Gastroesophageal sphincter (tissue), 4 donors: ENCODE results near the gene CREM. TPM values are rescaled to one million over a fixed set of nuclear protein-coding genes. Genes with fewer than 3 reads are reported as not detected.

Source experiments
- ATAC-seq: fragments of 150-250 bp; one replicate; pipeline ENCODE4 v1.9.1; 2016; ENCODE audit warnings: mild to moderate bottlenecking, moderate library complexity
- H3K27ac ChIP-seq, 4 donors: fragments of 200-600 bp; sonication (generic) in 3 of 4; 1 replicate in 3 of 4; 2 replicates in 1 of 4; pipeline ENCODE4 v1.5.1; 2016 to 2019
- H3K27me3 ChIP-seq: fragments of 200-600 bp; sonication (generic); one replicate; pipeline ENCODE4 v1.5.1; 2019
- H3K36me3 ChIP-seq, 2 donors: fragments of 200-600 bp; sonication (generic); one replicate each; pipeline ENCODE4 v1.5.1; 2019; ENCODE audit warnings: control low read depth in 1 of 2
- H3K4me1 ChIP-seq, 3 donors: fragments of 200-600 bp; sonication (generic); 1 replicate in 2 of 3; 2 replicates in 1 of 3; pipeline ENCODE4 v1.5.1; 2016 to 2019; ENCODE audit warnings: control low read depth in 2 of 3
- H3K4me3 ChIP-seq, 2 donors: fragments of 200-600 bp; sonication (generic); one replicate each; pipeline ENCODE4 v1.5.1; 2019; ENCODE audit warnings: mild to moderate bottlenecking in 1 of 2, moderate library complexity in 1 of 2
- H3K9me3 ChIP-seq, 3 donors: fragments of 200-600 bp; sonication (generic); one replicate each; pipeline ENCODE4 v1.5.1; 2017 to 2019; ENCODE audit warnings: control low read depth in 2 of 3
- EP300 ChIP-seq: sonication (generic); formaldehyde crosslinking; IDR thresholded peaks from one replicate; pipeline ENCODE4 v1.6.1; 2017; ENCODE audit warnings: antibody characterized with exemption, mild to moderate bottlenecking
- POLR2A ChIP-seq, 2 donors: fragments of 450-650 bp; IDR thresholded peaks; one replicate each; pipeline ENCODE4 v1.6.1; 2017; ENCODE audit warnings: antibody characterized with exemption in 2 of 2, mild to moderate bottlenecking in 2 of 2, moderate library complexity in 1 of 2
- POLR2AphosphoS5 ChIP-seq: sonication (generic); formaldehyde crosslinking; IDR thresholded peaks from one replicate; pipeline ENCODE4 v1.6.1; 2017; ENCODE audit warnings: antibody characterized with exemption
- WGBS, 2 donors: methylation state at CpG; one replicate each; pipeline ENCODE4 v1.1.5; 2018; ENCODE audit warnings: low coverage in 1 of 2; 5-methylcytosine and 5-hydroxymethylcytosine counted together
- total RNA-seq, 4 donors: library from RNA; depleted of rRNA; stranded (reverse); fragments of >200 nt; gene quantifications; one replicate each; pipeline ENCODE4 v1.1.0, GENCODE V29; 2016
- TF ChIP-seq, protein P1 (sequence below), 4 experiments: fragments of 200-600 bp in 2 of 4; fragments of 450-650 bp in 2 of 4; sonication (generic) in 1 of 4; IDR thresholded peaks; one replicate each; pipeline ENCODE4 v1.5.1; 2017 to 2019; ENCODE audit warnings: antibody characterized with exemption in 4 of 4, mild to moderate bottlenecking in 2 of 4, moderate library complexity in 2 of 4

Gene CREM
- total RNA-seq, 4 donors from 2014 or later = 37.7 to 78.1 (median 47.1) TPM

DNA sequence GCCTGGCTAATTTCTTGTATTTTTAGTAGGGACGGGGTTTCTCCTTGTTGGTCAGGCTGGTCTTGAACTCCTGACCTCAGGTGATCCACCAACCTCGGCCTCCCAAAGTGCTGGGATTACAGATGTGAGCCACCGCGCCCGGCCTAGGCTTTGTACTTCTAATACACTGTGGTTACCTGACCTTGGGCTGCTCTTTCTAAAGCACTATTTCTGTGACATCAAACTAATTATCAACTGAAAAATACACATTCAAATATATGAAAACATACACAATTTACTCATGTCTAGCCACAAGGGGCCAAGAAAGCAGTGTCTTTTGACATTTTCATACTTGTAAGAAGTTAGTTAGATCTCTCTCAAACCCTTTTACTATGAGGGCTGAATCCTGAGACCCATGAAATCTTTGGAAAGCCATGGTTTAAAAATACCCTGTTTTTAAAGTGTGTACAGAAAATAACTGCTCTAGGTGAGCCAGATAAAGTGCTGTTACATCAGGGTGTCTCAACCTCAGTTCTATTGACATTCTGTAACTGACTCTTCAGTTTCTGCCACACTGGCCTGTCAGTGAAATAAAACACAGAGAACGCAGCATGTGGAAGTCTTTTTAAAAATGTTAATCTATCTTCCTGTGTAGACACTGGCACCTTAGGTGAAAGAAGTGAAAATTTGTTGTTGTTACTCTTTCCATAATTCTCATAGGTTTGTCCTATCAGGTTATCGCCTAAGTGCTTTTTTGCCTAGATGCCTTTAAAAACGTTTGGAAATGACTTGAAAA lies 58.8 kb downstream of the CREM start:
- H3K36me3 ChIP-seq = no peaks in the 10 kb centered on the region
- ATAC-seq = no peak
- H3K9me3 ChIP-seq = no peaks in the 10 kb centered on the region
- TF ChIP-seq EP300 (no peak), POLR2AphosphoS5 (no peak), POLR2A (IDR thresholded peaks at IDR 0.05) (no peak)
- TF ChIP-seq, protein P1, sequence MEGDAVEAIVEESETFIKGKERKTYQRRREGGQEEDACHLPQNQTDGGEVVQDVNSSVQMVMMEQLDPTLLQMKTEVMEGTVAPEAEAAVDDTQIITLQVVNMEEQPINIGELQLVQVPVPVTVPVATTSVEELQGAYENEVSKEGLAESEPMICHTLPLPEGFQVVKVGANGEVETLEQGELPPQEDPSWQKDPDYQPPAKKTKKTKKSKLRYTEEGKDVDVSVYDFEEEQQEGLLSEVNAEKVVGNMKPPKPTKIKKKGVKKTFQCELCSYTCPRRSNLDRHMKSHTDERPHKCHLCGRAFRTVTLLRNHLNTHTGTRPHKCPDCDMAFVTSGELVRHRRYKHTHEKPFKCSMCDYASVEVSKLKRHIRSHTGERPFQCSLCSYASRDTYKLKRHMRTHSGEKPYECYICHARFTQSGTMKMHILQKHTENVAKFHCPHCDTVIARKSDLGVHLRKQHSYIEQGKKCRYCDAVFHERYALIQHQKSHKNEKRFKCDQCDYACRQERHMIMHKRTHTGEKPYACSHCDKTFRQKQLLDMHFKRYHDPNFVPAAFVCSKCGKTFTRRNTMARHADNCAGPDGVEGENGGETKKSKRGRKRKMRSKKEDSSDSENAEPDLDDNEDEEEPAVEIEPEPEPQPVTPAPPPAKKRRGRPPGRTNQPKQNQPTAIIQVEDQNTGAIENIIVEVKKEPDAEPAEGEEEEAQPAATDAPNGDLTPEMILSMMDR (IDR thresholded peaks at IDR 0.05) = no peak
- no peak overlapping the region for H3K4me3 ChIP-seq
- WGBS, 2 donors = 71 to 82% methylated on average over 3 to 7 of the region's 8 CpGs
- H3K27ac ChIP-seq = no peak overlapping the region
- H3K27me3 ChIP-seq = no peaks in the 10 kb centered on the region
- peaks cover 0 to 13% (median 0%) of the 10 kb centered on the region in 3 donors for H3K4me1 ChIP-seq

DNA sequence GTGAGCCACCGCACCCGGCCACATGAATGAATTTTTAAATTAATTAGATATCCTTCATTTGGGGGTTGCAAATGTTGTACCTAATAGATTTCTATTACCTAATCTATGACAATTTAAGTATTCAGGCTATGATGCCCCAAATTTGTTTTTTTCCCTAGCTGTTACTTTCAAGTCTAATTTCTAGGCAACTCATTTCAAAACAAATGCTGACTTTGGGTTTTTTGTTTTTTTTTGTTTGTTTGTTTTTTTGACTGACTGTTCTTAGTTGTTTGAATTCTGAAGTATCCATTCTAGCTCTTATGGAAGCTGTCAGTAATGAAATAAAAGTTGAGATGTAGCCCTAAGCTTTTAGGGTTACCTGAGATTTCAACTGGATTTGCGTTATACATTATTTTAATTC lies 62.3 kb downstream of the CREM start:
- no peak for ATAC-seq
- no peak for TF ChIP-seq EP300
- TF ChIP-seq POLR2A (IDR thresholded peaks at IDR 0.05) = no peak
- no peak overlapping the region for H3K4me3 ChIP-seq
- H3K27ac ChIP-seq = no peak overlapping the region
- H3K9me3 ChIP-seq = no peaks in the 10 kb centered on the region
- H3K27me3 ChIP-seq = no peaks in the 10 kb centered on the region
- no peaks in the 10 kb centered on the region for H3K36me3 ChIP-seq
- 88 to 94% methylated on average over 3 of the region's 3 CpGs for WGBS, 2 donors
- no peaks in the 10 kb centered on the region for H3K4me1 ChIP-seq

DNA sequence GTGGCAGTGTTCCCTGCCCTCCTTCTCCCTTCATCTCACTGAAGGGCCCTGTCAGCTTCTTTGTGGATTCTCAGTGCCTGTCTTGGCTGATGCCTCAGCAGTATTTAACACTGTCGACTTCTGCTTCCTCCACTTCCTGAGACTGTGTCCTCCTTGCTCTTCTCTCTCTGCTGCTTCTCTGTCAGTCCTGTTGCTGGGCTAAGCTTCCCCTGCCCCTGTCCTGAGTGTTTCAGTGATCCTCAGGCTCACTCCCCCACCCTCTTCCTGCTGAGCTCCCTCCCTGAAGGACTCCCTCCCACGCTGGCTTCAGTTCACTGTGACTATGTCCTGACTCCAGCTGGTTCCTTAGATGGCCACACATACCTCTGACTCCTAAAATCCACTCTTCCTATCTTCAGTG lies 64.9 kb downstream of the CREM start:
- peak; percentile 55 for ATAC-seq
- no peaks in the 10 kb centered on the region for H3K27me3 ChIP-seq
- peak overlapping the region in 2 of 4 donors; percentile 20 to 59 for H3K27ac ChIP-seq

DNA sequence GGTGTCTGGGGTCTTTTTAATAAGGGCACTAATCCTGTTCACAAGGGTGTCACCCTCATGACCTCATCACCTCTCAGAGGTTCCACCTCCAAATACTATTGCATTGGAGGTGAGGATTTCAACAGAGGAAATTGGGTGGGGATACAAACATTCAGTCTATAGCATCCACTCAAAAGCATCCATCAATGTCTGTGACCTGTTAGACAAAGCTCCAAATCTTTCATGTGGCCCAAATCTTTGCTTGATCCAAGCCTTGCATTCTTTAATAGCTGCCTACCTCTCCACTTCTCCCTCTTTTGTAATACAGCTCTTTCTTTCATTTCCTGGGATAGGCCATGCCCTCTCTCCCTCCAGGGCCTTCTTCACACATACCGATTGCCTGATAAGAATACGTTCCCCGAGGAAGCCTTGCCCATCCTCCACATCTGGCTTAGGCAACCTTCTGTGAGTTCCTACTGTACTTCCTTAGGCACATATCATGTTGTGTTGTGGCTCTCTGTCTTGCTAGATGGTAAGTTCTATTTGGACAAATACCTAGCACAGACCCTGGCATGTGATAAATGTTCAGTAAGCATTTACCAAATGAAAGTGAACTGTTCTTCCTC lies 66.1 kb downstream of the CREM start:
- no peaks in the 10 kb centered on the region for H3K27me3 ChIP-seq
- no peak for ATAC-seq
- no peak overlapping the region for H3K4me3 ChIP-seq
- no peaks in the 10 kb centered on the region for H3K36me3 ChIP-seq
- 71% methylated on average over 3 of the region's 3 CpGs; no CpG with 5 or more reads in 1 of the 2 donors for WGBS, 2 donors
- no peaks in the 10 kb centered on the region for H3K9me3 ChIP-seq
- peak overlapping the region in 1 of 4 donors; percentile 59 for H3K27ac ChIP-seq
- H3K4me1 ChIP-seq = peaks cover 0 to 19% (median 3%) of the 10 kb centered on the region in 3 donors
- TF ChIP-seq POLR2AphosphoS5 = no peak
- TF ChIP-seq, protein P1 (IDR thresholded peaks at IDR 0.05) = no peak
- no peak for TF ChIP-seq POLR2A (IDR thresholded peaks at IDR 0.05)
- no peak for TF ChIP-seq EP300

More for the DNA sequence above, 64.9 kb downstream of the CREM start:
- H3K36me3 ChIP-seq = no peaks in the 10 kb centered on the region
- H3K4me3 ChIP-seq = no peak overlapping the region
- no peak for TF ChIP-seq POLR2A (IDR thresholded peaks at IDR 0.05)
- no peak for TF ChIP-seq POLR2AphosphoS5
- TF ChIP-seq, protein P1 (IDR thresholded peaks at IDR 0.05) = no peak
- no peak for TF ChIP-seq EP300
- H3K9me3 ChIP-seq = no peaks in the 10 kb centered on the region
- peaks cover 0 to 17% (median 3%) of the 10 kb centered on the region in 3 donors for H3K4me1 ChIP-seq
- 40 to 51% methylated on average over 2 of the region's 2 CpGs for WGBS, 2 donors

DNA sequence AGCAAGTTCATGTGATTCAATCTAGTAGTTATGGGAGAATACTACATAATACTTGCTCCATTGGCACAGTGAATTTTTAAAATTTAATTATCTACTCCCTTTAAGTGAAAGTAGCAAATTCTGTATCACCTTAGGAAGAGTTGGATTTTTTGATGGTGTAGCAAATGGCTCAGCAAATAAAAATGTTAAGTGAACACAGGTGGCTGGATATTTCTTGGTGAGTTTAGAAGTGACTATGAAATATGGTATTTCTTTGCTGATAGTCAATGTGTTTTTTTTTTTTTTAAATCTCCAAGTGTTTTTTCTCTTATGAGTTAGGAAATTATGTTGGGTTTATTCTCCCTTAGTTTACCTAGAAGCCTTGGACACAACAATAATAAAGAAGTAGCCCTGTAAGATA lies 67.8 kb downstream of the CREM start:
- TF ChIP-seq, protein P1 (IDR thresholded peaks at IDR 0.05) = no peak
- Histone ChIP-seq H3K4me1 (peaks cover 0 to 19% (median 3%) of the 10 kb centered on the region in 3 donors), H3K27ac (peak overlapping the region in 3 of 4 donors; percentile 88 to 100 (median 90)), H3K4me3 (no peak overlapping the region), H3K27me3 (no peaks in the 10 kb centered on the region), H3K36me3 (no peaks in the 10 kb centered on the region), H3K9me3 (no peaks in the 10 kb centered on the region)
- no peak for ATAC-seq
